Stimulated activated CD8-positive, alpha-beta memory T cell treated with anti-CD3 and anti-CD28 coated beads, Interleukin-15, amount 100 ng/mL, for 1 hour (primary cell): ENCODE results near the gene POU4F1.
"Not testable (repeated sequence)": the region's sequence is repeated elsewhere in the genome, so short reads cannot be mapped to it uniquely, and the experiment has no call there.

Source experiments
- DNase-seq: peaks from one replicate; pipeline ENCODE4 v3.0.0-alpha.2; 2020; ENCODE audit warnings: low read depth

The POU4F1 gene, protein sequence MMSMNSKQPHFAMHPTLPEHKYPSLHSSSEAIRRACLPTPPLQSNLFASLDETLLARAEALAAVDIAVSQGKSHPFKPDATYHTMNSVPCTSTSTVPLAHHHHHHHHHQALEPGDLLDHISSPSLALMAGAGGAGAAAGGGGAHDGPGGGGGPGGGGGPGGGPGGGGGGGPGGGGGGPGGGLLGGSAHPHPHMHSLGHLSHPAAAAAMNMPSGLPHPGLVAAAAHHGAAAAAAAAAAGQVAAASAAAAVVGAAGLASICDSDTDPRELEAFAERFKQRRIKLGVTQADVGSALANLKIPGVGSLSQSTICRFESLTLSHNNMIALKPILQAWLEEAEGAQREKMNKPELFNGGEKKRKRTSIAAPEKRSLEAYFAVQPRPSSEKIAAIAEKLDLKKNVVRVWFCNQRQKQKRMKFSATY

DNA sequence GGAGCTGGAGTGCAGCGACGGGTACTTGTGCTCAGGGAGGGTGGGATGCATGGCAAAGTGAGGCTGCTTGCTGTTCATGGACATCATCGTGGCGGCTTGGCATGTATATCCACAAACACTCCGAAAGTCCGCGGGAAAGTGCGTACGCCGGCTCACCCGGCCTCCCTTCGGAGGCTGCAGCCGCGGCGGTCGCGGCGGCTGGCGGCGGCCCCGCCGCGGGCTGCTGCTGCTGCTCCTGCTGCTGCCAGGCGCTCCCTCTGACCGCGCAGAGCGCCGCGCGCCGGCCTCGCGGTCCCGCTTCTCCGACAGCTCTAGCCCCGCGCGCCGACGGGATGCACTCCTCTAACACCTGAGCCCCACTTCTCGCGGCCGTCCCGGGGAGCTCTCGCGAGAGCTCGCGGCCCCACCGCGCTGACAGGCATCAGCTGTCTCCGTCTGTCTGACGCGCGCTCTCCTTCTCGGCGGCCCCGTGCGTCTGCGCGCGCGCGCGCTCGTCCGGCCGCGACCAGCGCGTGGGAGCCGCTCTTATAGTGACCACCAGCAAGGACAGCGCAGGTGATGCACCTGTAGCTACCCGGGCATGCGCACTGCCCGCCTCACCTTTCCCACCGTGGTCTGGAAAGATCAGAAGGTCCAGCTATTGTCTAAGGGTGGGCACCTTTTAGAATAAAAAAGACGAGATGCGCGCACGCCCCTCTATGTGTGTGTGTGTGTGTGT is at the start of gene POU4F1:
Gene POU4F1, minus strand, starts transcription at position 313 of the 718 bp plus-strand sequence. Its CDS starts 226 bp downstream, at position 87.
- DNase-seq: no peak

DNA sequence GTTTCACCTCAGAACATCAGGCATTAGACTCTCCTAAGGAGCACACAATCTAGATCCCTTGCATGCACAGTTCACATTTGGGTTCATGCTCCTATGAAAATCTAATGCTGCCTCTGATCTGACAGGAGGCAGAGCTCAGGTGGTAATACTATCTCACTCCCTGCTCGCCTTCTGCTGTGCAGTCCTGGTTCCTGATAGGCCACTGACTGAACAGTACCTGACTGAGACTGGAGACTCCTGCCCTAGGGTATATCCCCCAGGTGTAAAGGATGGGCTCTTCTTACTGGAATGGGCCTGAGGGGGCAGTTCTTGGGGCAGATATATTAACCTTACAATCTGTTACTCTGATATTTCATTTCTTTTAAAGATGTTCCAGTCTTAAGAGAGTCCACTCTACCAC is 49.3 kb upstream of the POU4F1 start:
- no peak for DNase-seq

DNA sequence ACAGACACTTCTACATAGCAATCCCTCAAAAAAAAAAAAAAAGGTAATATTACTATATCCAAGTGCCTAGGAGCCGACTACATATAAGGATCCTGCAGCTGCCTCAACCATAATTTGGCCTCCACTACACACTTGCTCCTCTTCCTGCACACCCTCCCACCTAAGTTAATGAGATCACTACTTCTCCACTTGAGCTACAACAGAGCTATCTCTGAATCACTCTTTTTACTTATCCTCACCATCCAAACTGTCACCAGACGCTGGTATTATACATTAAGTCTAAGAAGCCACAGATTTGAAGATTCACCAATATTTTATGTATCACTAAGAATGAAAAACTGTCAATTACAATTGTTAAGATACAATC is 47.3 kb upstream of the POU4F1 start:
- no peak for DNase-seq

DNA sequence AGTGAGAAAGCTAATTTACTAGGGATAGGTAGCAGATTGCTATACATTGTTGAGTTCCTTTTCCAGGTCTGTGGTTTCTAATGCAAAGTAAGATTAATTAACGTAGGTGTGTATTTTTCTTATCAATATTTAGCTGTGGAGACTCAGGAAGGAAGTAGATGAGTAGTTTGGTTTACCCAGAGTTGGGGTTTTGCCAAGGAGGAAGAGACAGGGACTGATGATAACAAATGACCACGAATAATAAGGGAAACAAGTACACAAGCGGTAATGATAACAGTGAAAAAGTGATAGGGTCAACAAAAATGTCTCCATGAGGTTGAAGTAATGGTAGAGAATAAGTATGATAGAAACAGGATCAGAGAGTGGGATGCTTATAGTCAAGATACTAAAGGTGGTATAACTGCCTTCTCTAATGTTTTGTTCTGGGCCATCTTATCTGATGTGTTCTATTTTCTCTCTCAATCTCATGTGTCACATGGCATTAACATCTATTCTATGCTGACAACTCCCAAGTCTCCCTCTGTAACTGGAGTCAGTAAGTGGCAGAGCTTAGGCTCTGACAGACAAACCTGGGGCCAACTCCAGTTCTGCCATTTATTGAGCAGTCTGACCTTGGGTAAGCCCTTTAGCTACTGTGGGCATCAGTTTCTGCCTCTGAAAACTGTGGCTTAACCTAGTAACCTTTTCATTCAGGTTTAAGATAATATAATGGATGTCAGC is 46.8 kb upstream of the POU4F1 start:
- no peak for DNase-seq

DNA sequence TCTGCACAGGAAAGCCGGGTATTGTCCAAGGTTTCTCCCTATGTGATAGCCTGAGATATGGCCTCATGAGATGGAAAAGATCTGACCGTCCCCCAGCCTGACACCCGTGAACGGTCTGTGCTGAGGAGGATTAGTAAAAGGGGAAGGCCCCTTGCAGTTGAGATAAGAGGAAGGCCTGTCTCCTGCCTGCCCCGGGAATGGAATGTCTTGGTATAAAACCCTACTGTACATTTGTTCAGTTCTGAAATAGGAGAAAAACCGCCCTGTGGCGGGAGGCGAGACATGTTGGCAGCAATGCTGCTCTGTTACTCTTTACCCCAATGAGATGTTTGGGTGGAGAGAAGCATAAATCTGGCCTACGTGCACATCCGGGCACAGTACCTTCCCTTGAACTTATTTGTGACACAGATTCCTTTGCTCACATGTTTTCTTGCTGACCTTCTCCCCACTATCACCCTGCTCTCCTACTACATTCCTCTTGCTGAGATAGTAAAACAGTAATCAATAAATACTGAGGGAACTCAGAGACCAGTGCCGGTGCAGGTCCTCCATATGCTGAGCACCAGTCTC is 43.8 kb upstream of the POU4F1 start:
- not testable (repeated sequence) for DNase-seq

DNA sequence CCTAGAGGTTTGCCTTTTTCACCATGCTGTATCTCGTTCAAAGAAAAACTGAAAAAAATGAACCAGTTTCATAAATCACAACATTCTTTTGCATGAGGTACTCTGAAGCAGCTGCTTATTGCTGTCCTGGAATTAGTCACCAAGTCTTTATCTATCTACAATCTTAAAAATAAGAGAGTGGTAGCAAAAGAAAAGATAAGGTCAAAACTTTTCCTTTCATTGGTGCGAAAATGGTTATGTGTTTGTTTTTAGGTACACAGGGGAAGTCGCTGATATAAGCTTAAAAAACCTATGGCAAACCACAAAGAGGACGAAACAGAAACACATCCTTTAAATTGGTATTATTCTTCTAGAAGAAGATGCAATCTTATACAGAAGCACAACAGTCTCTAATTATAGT is 34.9 kb upstream of the POU4F1 start:
- no peak for DNase-seq

DNA sequence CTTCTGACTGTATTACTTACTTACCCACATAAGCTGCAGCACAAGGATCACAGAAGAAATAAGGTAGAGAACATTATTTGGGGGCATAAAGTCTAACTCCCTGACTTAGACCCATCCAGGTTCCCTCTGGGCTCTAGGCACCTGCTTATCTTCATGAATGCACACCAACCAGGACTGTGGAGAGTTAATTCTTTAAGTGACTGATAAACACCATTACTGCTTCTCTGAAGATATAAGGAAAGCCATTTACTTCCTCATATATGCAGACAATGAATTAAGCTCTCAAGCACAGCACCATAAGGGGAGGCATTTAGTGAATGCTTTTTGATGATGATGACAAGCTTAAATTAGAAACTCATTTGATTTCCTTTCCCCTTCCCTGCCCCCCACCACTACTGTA is 33.1 kb upstream of the POU4F1 start:
- DNase-seq: no peak

DNA sequence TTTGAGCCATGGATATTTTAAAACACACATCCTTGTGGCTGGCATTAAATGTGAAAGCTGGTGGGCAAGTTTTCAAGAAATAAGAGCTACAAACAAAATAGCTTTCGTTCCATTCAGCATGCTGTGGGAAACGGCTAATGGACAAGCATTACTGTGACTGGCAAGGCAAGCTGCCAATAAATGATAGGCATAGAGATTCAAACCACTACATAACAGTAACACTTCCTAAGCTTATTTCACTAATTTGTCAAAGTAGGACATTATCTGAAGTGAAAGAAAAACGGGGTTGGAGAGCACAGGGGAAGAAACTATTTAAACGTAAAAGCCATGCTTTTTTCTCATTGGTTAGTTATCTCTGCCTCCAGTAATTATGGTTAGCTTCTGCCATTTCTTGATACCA is 29.6 kb upstream of the POU4F1 start:
- DNase-seq: no peak

DNA sequence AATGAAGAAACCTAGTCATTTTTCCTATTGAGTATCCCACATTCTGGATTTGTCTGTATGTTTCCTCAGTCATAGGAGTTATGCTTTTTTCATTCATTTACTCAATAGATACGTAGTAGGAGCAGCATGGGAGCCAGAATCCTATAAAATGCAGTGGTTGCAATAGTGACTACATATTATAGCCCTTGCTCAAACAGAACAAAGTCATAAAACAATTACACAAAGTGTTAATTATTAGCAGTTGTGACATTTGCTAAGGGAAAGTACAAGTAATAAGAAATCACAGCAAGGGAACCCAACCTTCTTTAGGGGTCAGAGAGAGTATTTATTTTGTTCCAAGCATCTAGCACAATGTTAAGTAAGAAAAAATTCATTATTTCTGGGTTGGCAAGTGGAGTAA is 27.7 kb upstream of the POU4F1 start:
- no peak for DNase-seq

DNA sequence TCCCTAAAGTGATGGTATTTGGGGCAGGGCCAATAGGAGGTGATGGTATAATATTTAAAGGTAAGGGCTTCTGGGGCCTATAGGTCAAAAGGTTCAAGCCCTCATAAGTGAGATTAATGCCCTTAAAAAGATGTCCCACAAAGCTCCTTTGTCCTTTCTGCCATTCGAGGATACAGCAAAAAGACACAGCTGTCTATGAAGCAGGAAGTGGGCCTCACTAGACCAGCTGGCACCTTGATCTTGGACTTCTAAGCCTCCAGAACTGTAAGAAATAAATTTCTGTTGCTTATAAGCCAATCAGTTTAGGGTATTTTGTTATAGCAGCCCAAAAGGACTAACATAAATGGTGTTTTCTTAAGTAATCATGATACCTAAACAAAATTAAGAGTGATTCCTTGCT is 27.2 kb upstream of the POU4F1 start:
- no peak for DNase-seq

DNA sequence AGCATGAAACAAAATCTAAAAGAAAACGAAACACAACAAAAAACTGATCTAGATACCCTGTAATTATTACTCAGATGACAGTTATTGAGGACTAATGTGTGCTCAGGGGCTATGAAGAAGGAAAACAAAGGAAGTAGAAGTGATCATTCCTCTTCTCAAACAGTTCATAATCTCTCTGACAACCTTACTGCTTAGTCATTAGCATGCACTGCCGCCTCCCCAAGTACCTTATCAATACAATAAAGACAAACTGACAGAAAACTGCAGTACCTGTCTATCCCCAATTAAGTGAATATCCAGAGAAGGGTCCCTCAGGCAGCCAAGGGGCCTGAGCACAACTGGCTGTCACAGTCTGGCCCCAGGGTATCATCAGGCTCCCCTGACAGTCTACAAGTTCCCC is 22.0 kb upstream of the POU4F1 start:
- no peak for DNase-seq

DNA sequence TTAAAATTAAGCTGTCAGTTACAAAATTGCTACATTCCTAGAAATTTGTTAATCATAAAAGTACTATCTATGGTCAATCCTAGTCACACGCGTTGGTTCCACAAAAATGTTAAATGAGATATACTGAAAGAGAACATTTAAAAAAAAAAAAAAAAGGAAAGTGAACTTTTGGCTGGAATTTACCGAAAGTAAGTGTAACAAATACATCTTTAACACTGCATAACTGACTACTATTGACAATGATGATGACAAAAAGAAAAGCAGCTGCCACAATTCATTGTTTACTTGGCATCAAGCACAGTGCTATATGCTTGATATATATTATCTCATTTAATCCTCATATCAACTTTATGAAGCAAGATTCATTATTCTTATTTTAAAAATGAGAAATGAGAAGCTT is 19.8 kb upstream of the POU4F1 start:
- DNase-seq: no peak

DNA sequence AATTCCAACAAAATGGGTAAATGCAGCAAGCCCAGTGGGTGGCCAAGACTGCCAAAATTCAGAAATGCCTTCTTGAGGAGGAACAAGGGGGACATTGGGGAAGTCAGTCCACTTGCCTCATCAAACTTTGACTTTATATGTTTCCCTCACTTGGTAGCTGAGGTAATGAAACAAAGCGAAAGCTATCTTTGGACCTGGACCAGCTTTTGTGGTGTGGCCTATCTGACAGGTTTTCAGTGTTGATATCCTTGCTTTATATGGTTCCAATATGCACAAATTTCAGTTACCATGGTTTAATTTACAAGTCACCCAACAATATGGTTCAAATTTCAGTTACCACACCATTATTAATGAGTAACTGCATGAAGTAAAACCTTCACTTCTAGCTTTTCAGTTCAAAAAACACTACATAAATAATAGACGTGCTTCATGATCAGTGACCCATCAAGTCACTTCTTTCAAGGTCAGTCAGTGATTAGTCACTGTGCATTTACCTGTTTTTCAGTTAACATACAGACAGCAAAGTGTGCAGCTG is 17.7 kb upstream of the POU4F1 start:
- no peak for DNase-seq

DNA sequence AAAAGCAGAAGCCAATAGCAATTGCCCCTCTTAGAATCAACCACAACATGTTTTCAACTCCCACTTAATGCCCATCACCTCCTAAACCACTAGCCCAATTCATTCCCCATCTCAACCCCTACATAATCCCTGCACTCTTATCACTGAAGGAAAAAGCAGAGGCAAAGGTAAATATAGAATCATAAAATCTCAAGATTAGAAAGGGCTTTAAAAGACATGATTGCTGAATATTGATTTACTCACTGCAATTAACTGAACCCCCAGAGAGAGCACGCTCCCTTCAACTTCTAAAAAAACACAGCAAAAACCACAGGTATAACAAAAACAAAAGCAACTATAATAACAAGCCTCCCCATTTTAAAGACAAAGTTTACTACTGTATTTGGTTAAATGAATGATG is 15.1 kb upstream of the POU4F1 start:
- no peak for DNase-seq

DNA sequence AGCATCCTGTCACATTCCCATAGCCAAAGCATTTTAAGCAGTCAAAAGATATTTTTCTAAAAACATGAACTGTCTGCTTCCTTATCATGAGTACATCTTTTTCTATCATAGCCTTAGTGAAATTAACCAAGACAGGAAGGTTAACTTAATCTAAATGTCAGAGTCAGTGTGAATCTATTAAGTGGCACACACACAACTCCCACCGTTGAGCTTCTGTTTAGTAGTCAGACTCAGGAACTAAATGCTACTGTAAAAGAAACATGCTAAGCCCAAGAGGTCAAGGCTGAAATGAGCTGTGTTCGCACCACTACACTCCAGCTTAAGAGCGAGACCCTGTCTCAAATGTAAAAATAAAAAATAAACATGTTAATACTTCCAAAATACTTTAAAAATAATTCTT is 7.7 kb upstream of the POU4F1 start:
- DNase-seq: no peak

DNA sequence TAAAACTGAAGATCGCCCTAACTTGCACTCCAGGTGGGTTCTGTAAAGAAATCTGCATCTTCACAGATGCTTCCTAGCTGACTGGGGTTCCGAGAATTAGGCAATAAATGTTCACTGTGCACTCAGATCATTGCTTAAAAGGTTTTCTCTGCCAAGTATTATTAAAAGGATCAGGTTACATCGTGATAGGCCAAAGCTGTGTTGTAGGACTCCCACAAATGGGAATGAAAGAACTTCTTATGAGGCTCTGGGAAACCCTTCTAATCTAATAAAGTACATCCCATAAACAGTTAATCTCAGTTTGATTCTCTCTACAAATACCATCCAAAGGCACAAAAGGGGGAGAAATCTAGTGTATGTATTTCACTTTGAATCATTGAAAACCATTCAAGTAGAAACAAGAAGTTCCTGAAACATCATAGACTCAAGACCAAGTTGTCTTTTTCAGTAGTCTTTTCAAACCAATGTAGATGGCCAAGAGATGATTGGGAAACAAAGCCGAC is 7.1 kb upstream of the POU4F1 start:
- DNase-seq: no peak

DNA sequence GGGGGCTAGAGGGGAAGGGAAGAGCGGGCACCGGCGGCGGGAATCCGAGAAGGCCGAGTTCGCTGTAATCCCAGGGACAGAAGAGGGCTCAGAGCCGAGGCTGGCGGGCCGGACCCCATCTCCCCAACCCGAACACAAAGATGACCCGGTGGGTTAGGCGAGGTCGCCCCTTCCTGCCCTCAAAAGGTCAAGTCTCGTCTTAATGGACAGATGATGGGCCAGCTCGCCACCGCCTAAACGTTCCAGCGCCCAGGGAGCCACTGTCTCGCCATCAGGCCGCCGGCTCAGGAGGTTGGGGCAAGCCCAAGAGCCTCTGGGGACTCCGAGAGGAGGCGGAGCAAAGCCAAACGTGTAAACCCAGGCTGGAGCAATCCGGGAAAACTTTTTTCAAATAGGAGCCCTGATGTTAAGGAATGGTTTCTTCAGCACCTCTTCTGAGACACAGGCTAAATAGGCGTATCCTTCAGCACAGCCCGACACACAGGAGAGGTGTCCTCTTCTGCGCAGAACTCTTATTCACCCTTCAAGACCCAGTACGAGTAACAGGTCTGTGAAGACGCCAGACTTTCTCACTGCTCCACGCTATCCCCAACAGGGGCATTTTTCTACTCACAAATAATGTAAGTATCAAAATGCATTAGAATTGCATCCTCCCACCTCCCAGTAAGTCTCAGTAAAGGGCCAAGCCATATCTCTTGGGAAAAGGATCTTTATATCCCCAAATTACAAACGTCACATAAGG is 6.3 kb upstream of the POU4F1 start:
- DNase-seq: no peak

DNA sequence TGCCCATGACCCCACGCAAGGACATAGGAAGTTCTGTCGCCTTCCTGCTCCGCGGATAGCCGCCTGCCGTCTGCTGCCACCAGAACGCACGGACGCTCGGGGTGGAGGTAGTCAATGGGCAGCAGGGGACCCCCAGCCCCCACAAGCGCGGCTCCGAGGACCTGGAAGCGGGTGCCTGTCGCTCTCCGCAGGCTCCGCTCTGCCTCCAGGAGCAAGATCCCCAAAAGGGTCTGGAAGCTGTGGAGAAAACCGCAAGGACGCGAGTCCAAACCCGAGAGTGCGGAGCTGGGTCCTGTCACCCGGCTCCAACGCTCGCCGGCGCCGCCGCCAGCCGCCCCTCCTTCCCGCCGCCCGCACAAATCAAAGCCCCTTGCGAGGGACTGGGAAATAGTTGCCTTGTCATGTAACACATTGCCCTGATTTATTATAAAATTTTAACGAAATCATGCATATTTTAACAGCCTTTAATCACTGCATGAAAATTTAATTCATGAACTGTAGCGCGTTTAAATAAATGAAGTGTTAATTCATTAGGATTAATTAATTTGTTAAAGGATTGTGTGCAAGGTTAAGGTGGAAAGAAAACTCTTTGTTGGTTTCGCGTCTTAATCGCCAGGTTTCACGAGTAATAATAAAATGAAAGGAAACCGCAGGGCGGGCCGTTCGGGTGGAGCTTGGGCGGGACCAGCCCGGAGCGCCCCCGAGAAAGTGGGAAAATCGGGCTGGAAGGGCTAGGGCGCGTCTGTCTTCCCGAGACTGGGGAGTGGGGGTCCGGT is 5.5 kb upstream of the POU4F1 start:
- DNase-seq: no peak

DNA sequence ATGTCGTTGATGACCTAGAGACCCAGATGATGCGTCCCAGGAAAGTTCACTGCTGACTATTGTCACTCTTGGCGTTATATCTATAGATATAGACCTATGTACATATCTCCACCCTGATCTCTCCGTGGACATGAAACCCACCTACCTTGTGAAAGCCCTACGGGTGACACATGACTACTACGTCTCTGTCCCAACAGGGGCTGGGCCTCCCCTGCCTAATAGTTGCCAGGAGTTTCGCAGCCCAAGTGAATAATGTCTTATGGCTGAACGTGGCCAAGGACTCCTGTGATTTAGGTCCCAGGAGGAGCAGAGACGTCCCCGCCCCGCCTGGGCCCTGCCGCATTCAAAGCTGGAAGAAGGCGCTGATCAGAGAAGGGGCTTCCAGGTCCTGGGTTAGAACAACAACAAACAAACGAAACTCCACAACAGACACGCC is 4.9 kb upstream of the POU4F1 start:
- no peak for DNase-seq

DNA sequence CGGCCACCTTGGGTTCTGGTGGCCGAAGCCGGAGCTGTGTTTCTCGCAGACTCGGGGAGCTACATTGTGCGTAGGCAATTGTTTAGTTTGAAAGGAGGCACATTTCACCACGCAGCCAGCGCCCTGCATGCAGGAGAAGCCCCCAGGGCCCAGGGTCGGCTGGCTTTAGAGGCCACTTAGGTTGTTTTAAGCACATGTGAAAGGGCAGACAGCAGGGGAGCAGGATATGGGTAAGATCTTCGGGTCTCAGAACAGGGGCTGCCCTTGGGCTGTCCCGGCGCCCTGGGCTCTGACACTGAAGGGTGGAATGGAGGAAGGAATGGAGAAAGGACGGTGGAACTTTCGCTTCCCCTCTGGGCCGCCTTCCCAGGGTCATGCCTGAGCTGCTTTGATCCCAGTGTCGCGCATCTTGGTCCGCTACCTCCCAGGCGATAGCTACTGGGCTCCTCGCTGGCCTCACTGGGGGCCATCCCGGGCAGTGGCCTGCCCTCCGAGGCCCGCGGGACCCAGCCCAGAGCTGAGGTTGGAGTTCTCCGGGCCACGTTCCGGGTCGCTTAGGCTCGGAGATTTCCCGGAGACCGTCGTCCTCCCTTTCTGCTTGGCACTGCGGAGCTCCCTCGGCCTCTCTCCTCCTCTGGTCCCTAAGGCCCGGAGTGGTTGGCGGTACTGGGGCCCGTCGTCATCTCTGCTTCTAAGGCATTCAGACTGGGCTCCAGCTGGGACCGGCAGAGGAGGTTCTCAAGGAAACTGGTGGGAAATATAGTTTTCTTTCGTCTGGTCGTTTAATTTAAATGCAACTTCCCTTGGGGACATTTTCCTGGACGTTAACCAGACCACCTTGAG is 4.3 kb upstream of the POU4F1 start:
- DNase-seq: no peak
